GM10847 (cell line): Measurements from ENCODE around the gene COQ5.

Source experiments
- POLR2A ChIP-seq: IDR thresholded peaks from 2 replicates; pipeline ENCODE4 v1.6.1; 2011; ENCODE audit not compliant: insufficient read length; ENCODE audit errors: extremely low read depth

Gene COQ5

DNA sequence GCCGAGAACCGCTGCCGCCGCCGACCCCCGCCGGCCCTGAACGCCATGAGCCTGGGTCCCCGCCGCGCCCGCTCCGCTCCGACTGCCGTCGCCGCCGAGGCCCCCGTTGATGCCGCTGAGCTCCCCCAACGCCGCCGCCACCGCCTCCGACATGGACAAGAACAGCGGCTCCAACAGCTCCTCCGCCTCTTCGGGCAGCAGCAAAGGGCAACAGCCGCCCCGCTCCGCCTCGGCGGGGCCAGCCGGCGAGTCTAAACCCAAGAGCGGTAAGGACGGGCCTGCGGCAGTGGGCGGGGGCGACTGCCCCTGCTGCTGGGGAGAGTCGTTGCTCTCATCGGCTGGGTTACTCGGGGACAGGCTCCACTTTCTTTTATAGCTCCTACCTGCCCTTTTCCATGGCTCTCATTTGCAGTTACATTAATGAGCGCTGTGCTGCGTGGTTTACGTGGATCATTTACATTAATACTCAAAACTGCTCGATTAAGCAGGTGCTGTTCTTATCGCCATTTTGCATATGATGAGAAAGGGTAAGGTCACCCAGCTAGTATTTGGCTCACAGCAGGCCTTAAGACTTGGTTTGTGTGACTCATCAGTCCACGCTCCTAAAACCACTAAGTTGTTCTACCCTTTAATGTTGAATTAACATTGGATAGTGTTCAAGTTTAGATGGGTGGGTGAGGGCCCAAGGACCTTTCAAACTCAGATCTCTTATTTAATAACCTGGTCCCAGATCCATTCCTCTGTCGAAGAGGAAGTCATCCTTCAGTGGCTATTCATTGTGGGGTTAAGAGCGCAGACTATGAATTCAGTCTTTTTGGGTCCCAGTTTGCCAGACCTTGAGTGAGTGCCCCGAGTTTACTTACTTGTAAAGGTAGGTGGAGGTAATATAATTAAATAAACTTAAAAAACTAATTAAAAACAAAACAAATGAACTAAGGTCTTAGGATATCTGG lies 6.0 kb upstream of the COQ5 start:
- TF ChIP-seq POLR2A: no peak

- TF ChIP-seq POLR2A: peak; percentile 95
Measured at GRCh38 chr12:120534203-120534702, 5.3 kb upstream of the COQ5 start, which contains the start of gene RNF10. Gene RNF10 (plus strand): TSS chr12:120534356. CDS start chr12:120534812, 456 bp downstream.

GRCh38 chr12:120532701-120533238 lies 3.8 kb upstream of the COQ5 start:
- no peak for TF ChIP-seq POLR2A

DNA sequence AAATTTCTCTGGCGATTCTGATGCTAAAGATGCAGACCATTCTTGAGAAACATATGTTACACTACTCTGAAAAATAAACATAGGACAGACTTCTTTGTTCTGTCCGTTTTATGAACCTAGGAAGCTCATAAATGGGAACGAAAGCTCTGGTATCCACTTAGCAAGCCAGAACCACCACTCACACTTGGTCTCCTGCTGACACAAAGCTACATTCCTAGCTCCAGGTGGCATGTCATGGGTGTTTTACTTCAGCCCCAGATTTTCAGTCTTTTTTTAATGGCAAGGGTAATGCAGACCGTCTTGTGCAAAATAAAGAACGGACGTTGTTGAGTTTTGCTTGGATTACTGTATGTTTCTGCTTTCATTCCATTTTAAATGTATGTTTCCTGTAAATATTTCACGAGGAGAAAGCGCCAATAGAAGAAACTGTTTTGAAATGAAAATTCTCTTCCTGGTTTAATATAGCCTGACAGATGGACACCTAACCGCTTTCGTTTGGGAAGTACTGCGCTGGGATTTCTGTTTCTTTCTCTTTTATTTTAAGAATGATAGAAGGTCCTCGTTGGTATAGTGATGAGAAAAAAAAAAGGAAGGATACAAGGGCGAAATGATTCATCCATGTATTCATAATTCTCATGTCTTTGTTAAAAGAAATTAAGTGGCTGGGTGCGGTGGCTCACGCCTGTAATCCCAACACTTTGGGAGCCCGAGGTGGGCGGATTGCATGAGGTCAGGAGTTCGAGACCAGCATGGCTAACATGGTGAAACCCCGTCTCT lies 871 bp upstream of the COQ5 start:
- no peak for TF ChIP-seq POLR2A

DNA sequence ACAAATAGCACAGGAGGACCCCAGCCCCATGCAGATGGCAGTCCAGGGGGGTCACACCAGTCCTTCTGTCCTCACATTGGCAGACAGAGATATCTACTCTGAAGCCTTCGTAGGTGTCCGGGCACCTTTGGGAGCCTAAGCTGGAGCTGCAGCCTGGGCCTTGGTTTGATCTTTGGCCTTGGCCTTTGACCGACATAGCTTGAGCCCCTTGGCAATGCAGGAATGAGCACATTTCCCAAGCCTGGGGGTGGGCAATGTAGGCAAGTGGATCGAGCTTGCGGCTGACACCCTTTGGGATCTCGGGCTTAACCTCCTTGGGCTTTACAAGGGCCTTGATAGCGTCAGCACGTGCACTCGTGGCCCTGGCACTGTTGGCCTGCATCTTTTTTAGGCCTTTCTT lies 6.4 kb downstream of the COQ5 start:
- no peak for TF ChIP-seq POLR2A

- no peak for TF ChIP-seq POLR2A
Measured at GRCh38 chr12:120515496-120515895, 13.5 kb downstream of the COQ5 start.

DNA sequence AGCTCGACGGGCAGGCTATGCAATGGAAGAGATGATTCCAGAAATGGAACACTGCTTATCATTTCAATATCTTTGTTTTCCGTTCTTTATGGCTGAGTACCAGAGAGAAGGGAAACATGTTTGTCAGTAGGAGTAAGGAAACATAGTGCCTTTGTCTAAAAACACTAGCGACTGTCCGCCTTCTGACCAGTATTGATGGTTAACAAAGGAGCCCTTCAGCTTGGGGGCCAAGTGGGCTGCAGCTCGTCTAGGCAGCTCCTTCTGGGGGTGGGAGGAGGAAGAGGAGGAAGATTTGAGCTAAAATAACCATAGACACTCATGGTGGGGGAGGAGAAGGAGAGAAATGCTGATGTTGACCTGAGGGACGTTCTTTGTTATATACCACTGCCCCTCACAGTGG lies 15.0 kb downstream of the COQ5 start:
- no peak for TF ChIP-seq POLR2A

- no peak for TF ChIP-seq POLR2A
Measured at GRCh38 chr12:120508537-120508936, 20.4 kb downstream of the COQ5 start.

DNA sequence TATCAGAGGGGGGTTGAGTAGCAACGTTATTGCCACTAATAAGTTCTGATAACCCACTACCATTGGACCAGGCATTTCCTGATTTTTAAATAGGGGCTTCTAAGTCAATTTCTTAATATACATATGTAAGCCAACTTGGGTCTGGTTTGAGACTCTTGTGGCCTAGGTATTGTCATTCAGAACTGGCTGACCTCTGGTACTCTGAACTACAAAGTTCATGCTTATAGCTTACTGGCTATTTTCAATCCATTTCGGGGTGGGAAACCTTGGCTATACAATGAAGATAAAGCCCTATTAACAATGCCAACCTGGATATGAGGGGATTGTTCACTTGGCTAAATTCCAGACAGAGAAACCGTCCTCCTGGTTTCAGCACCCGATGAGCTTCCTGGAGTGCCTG lies 24.4 kb downstream of the COQ5 start:
- no peak for TF ChIP-seq POLR2A

GRCh38 chr12:120500581-120500980 lies 28.4 kb downstream of the COQ5 start:
- TF ChIP-seq POLR2A: no peak

DNA sequence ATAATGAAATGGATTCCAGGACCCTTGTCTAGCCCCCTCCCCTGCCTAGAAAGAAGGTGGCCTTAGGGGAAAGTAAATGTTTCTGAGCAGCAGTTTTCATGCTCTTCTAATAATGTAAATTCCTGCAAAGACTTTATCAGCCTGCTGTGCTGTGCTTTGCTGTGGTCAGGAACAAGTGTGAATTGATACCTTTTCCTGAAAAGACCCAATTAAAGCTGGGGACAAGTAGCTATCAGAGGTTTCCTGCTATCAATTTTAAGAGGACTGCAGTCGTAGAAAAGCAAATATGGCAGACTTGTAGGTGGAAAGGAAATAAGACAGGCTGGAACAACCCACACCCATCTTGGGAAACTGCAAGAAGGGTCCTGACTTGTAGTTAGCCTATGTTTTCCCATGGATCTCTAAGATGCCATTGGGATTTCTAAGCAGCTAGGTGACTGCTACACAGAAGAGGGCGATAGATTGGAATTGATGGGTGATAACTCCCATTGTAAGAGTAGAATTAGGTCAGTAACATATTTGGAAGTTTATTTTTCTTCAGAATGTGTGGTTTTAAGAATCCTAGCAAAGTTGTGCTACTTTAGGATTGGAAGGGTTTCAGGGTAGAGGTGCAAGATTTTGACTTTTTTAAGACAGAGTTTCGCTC lies 30.0 kb downstream of the COQ5 start:
- no peak for TF ChIP-seq POLR2A

DNA sequence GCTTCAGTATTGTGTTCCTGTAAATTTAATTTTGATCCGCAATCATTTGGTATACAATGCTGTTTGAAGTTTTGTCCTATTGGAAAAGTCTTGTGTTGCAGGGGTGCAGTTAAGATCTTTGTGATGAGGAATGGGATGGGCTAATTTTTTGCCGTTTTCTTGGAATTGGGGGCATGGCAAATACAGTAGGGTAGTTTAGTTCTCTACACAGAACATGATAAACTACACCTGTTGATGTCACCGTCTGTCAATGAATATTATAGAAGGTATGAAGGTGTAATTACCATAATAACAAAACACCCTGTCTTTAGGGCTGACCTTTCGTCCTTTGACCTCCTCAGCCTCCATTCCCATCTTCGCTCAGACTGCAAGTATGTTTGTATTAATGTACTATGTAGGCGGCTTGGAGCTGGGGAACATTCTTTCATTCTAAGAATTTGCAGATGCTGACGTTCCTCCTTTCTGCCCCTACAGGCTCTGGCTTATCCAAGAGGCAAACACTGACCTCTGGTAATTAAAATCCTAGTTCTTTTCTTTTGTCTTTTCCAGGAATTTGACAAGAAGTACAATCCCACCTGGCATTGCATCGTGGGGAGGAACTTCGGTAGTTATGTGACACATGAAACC lies 31.3 kb downstream of the COQ5 start:
- no peak for TF ChIP-seq POLR2A

GRCh38 chr12:120496413-120497340 lies 32.3 kb downstream of the COQ5 start:
- no peak for TF ChIP-seq POLR2A
